GM18870 (cell line): ENCODE data around the gene SLC25A1.
"Not testable (repeated sequence)": the region's sequence is repeated elsewhere in the genome, so short reads cannot be mapped to it uniquely, and the experiment has no call there.

Source experiments
- ATAC-seq: cut with Tn5 transposase; IDR thresholded peaks from one replicate; pipeline ENCODE4 v1.9.1; 2021; ENCODE audit warnings: moderate library complexity; ENCODE audit not compliant: unreplicated experiment

The SLC25A1 gene

DNA sequence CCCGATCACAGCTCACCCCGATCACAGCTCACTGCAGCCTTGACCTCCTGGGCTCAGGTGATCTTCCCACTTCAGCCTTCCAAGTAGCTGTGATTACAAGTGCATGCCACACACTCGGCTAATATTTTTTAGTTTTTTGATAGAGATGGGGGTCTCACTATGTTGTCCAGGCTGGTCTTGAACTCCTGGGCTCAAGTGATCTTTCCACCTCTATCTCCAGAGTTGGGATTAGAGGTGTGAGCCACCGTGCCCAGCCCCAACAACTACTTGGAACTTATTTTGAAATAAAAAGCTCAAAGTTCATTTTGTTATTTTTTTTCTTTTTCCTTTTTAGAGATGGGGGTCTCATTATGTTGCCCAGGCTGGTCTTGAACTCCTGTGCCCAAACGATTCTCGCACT is 27.8 kb upstream of the SLC25A1 start:
- no peak for ATAC-seq

DNA sequence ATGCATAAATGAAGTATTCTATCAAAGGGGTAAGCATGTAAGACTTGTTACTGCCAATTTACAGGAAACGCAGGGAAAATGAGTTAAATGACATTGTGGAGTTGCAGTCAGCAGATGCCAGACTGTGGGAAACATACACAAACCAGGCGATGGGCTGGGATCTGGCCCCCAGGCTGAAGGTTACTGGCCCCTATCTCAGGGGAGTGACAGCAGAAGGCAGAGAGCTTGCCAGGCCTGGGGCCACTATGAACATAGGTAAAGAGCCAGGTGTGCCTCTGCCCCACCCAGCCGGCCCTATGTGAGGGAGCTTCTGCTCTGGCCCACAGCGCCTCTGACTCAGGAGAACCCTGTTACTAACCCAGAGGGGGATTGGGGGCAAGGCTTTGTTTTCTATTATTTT is 26.1 kb upstream of the SLC25A1 start:
- no peak for ATAC-seq

DNA sequence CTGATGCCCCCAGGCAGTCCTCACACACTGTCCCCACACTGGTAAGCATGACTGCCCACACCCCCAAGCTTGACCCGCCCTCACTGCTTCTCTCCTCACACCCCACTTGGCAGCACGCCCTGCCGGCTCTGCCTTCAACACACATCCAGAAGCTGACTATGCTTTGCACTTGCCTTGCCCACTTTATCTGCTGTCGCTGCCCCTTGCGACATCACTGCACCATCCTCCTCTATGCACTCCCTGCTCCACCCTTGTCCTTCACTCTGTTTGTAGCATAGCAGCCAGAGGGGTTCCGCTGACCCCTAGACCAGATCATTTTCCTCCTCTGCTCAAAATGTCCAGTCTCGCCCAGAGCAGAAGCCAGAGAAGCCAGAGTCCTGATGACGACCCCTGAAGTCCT is 25.3 kb upstream of the SLC25A1 start:
- ATAC-seq = no peak

DNA sequence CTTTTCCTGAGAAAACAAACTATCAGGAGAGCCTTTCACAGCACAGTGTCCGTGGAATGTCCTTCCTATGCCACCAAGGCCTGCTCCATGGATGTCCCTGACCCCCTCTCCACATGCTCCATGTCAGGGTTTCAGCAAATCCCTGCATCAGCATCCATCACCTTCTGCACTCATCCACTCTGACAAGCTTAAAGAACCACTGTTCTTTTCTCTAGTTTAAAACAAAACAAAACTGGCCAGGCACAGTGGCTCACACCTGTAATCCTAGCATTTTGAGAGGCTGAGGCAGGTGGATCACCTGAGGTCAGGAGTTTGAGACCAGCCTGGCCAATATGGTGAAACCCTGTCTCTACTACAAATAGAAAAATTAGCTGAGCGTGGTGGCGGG is 24.3 kb upstream of the SLC25A1 start:
- ATAC-seq = not testable (repeated sequence)

DNA sequence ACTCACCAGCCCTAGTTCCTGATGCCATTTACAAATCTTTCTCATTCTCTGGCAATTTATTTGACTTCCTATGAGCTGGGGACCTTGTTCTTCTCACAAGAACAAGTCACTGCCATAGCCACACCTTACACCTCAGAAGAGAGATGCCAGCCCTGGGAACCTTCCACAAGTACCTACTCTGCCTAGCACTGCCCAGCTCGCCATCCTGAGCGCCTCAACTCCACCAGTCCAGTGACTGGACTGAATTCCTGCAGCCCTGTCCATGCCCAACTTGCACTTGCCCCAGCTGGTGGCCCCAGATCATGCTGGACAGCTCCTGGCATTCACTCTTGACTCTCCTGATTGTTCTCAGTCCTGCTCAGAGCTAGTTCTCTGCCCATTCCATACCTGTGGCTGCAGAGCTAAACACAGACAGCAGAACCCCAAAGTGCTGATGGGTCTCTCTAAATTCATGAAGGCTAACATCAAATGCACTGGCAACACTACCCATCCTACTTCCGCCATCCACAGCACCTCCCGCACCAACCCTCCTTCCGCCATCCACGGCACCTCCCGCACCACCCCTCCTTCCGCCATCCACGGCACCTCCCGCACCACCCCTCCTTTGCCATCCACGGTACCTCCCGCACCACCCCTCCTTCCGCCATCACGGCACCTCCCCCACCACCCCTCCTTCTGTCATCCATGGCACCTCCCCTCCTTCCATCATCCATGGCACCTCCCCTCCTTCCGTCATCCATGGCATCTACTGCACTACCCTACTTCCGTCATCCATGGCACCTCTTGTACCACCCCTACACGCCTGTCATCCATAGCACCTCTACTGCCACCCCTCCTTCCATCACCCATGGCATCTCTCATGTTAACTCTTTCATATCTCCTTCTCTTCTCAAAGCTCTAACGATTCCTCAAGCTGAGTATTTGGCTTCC is 23.6 kb upstream of the SLC25A1 start:
- ATAC-seq = no peak

DNA sequence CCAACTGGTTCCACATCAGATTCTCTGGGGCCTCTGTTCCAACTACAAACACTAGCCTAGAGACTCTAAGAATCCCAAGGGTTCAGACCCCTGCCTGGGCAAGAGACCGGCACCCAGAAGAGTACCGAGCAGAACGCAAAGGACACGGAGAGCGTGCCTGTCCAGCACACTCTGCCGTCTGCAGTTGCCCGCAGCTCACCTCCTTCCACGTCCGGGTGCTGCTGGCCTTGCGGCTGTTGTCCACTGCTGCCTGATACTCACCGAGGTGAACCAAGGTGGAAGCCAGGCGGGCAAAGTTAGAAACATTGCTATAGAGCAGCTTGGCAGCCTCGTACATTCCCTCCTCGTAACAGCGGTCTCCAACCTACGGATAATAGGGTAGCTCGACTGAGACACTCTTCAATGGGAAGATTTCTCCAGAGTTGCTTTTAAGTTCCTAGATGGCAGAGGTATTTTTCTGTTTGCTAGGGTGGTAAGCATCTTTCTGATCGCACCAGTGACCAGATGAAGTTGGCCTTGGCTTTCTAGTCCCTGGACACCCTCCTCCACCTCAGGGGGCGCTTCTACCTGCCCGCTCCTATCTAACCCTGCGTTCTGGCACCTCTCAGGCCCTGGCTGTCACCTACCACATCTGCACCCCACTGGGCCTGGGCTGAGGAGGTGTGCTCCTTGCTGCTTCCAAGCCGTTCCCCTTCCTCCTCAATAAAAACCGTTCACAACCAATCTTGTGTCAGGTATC is 22.8 kb upstream of the SLC25A1 start:
- no peak for ATAC-seq

DNA sequence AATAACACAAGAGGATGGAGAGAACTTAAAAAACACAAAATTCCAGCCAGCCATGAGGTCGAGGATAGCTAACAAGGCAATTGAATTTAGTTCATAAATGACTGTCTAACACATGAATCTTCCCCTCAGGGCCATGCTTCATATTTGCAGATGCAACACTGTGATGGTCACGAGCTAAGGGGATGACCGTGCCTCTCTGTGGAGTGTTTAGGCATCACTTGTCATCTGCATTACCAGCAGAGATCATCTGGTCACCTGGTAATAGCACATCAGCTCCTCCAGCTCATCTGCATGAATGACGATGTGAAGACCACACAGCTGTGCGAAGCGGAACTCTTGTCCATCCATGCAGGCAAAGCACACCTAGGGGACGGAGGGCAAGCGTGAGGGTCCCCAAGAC is 20.9 kb upstream of the SLC25A1 start:
- ATAC-seq = no peak

DNA sequence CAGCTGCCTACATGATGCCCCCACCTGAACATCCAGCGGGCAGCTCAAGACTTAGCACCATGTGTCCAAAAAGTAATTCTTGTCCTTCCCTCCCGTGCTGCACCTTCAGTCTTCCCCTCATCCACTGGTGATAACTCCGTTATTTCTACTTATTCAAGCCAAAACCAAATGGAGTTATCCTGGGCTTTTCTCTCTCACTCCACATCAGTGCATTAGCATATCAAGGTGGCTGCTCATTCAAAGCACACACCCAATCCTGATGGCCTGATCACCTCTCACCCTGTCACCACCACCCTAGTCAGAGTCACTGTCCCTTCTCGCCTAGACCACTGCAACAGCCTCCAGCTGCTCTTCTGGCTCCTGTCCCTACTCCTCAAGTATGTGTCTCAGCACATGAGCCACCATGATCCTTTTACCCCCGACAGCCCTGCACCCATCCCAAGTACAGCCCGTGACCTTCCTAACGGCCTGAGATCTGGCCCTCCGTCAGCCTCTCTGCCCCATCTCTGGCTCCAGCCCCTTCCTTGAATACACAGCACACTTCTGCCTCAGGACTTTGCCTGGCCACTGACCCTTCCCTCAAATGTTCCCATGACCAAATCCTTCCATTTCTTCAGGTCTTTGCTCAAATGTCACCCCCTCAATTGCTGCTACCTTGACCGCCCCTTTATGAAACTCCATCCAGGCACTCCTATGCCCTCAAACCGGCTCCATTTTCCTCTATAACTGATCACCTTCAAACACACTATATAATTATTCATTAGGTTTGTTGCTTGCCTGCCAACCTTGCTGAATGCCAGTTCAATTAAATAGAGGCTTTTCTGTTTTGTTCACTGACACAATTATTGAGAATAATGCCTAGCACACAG is 19.7 kb upstream of the SLC25A1 start:
- no peak for ATAC-seq

DNA sequence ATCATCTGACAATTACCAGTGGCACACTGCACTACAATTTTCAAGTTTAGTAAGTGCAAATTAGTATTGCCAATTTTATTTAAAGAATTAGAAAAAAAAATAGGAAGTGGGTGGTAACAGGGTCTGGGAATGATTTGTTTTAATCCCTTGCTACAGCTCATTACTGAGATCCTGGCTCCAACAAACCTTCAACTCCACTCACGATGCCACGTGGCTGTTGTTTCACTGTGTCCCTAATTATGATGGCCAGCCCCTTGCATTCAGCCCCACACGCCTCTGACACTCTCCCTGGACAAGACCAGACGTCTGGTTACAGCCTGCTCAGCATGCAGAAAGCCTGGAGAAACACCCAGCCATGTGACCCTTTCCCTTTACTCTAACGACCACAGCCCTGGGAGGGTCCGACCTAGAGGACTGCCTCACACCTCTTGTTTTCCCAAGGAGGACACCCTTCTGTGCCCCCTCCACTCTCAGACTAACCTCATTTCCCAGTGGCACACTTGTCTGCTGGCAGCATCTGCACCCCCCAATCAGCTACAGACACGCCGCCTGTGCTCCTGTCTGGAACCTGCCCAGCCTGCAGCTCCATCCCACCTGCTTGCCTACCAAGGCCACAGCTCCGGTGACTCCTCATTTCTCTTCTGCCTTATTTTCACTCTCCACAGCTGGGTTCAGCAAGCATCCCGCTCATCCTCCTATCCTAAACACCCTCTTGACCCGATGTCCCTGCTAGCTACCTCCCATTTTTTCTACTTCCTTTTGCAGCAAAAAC is 18.5 kb upstream of the SLC25A1 start:
- ATAC-seq = no peak

DNA sequence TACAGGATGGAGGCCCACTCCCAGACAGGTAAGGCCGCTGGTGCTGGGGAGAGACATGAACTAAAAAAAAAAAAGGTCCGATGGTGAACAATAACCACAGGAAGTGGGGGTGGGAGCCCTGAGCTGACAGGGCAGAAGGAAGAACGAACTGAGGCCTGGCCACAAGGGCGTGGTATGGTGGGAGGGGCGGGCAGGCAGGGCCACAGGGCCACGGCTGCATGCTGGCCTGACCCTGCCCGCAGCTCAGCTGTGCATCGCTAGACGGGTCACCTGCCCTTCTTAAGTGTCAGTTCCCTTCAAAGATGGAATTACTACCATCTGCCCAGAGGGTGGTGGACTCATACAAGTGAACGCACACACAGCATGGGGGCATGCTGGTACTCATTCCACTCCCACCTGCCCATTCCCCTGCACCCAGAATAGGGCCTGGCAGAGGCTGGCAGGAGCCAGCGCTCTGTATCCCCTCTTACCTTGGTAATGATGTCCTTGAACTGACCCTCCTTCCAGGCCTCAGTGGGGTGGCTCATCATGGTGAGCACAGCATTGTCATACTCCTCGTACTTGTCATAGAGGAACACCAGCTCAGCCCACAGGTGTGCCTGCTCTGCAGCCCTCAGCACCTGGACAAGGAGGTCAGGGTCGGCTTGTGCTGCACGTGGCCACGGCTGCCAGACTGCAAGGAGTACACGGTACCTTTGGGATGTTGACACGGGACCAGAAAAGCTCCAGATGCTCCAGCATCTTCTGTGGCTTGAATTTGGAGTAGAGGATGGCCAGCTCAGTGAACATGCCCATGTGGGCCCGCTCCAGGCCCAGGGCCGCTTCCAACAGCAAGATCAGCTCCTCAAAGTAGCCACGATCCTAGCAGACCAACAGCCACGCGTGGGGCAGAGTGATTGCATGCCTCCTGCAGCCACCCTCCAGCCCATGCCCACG is 17.5 kb upstream of the SLC25A1 start:
- no peak for ATAC-seq

DNA sequence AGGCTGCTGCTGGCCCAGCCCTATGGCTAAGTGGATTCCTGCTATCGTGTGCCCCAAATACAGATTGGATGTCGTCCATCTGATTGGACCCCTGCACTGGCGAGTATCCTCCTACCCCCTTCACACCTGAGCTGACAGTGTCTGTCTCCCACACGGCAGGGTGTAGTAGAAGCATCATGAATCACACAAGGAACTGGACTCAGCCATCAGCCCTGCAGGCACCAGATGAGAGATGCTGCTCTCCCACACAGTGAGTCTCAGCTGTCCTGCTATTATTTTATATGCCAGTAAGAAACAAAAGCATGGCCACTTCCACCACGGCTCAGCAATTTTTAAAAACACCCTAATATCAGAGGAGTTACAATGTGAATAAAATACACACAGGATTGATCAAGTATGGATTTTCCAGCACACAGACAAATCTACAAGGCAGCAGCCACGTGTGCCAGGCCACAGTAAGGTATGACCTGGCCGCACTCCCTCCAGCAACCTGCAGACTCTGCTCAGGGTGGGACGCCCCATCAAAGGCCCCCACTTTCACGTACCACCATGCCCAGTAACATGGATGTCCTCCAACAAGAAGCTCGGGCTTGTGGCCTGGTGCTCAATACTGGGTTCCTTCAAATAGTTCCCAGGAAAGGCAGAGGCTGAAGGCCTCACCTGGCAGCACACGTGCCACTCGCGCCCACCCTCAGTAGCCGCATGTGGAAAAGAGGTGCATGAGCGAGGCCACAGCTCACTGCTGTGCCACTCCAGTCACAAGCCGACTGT is 16.4 kb upstream of the SLC25A1 start:
- ATAC-seq = no peak

DNA sequence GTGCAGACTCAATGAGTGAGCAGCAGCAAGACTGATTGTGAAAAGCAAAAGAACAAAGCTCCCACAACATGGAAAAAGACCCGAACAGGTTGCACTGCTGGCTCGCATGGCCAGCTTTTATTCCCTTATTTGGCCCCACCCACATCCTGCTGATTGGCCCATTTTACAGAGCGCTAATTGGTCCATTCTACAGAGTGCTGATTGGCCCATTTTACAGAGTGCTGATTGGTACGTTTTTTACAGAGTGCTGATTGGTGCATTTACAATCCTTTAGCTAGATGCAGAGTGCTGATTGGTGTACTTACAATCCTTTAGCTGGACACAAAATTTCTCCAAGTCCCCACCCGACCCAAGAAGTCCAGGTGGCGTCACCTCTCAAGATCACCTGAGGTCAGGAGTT is 15.3 kb upstream of the SLC25A1 start:
- no peak for ATAC-seq

DNA sequence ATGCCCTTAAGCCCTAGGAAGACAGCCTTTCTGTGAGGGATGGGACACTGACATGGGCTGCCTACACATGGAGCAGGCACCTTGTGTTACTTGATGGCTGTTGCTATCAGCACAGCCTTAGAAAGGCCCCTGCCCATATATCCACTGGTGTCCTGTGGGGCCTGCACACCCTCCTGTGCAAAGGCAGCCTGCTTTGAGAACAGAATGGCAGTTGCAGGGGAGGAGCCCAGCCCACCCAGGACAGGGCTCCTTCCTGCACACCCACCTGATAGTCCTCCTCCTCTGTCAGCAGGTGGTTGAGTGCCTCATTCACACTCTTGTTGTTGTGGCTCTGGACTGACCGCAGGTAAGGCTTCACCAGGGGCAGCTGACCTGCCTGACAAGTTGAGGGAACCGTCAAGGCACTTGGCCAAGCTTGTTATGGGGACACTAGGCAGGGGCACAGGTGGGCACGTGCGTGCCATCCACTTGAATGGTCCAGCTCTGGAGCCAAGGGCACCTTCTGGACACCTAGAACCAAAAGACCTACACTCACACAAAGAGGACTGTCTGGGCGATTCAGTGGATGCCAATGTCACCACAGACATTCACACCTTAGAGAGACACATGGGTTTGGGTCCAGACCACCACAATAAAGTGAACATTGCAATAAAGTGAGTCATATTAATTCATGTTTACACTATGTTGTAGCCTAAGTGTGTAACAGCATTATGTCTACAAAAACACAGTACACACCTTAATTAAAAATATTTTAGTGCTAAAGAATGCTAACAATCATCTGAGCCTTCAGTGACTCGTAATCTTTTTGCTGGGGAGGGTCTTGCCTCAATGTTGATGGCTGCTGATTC is 9.4 kb upstream of the SLC25A1 start:
- ATAC-seq = no peak

DNA sequence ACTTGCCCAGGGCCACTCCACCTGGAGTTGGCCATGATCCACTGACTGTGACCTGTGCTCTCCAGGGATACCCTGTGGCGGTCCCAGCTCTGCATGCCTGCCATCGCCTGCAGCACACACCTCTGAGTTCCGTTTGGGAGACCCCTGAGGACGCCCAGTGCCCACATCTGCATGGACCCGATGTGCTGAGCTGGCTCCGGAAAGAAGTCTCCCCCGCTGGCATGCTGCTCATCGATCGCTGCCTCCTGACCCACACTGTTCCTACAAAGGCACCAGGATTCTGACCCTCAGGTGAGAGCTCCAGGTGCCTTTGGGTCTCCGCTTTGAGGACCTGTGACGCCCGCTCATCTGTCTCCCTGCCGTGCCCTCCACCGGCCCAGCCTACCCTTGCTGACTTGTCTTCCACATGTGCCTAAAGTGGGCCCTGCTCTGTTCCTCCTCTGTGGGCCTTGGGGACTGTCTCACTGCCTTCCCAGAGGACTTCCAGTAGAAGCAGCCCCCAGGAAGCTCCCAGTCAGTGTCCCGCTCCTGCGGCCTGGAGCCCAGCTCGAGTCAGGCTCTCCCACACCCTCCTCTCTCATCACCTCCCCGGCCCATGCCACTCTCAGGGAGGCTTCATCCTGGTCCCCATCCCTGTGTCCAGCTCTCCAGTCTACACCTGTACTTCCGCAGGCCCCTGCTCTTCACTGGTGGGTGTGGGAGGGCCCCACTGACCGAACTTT is 5.9 kb upstream of the SLC25A1 start:
- ATAC-seq = no peak

DNA sequence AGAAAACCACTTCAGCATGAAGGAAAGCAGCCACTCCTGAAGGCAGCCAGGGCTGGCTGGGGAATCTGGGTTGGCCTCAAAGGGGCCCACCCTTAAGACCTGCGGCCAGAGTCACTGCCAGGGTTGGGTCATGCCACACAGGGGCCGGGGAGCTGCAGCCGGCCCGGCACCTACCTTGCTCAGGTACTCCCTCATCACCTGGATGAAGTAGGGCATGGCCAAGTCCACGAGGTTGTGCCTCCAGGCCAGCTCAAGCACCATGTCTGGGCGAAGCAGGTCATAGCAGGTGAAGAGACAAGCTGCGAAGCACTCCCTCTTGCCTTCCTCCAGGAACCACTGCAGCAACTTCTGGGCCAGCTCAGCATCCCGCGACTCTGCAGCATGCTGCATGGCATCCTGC is 4.7 kb upstream of the SLC25A1 start:
- no peak for ATAC-seq

DNA sequence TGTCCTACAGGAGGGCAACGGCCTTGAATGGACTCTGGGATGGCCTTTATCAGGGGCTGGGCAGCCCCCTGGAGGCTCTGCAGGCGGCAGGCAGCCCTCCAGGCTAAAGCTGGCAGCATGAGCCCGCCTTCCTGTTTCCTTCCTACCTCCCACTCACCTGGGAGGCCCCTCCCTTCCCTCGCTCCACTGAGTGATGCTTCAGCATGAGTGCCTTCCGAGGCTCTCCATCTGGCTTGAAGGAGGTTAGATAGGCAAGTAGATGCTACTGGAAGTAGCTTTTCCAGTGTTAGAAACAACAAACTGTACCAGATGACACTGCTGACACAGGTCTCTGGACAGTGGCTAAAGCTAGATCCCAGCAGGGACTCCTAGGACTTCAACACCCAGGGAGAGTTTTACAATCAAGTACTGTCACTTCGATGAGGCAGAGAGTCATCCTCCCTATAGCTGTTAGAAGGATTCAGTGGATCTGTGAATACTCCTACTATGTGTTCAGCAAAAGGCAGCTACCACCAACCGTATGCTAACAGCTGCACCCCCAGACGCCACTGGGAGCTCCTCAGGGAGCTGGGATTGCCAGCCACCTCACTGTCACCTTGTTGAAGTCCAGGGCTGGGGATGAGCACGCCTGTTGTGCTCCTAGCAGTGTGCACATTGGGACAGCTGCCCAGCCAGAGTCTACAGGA is 4.1 kb upstream of the SLC25A1 start:
- ATAC-seq = no peak
